GM12873 (cell line): ENCODE results near the gene ADCY5.

Experiments
- TF ChIP-seq, protein P1 (sequence below): IDR thresholded peaks from 2 replicates; pipeline ENCODE4 v1.5.1; 2012; ENCODE audit warnings: low read depth, mild to moderate bottlenecking, moderate library complexity, low read length, control low read depth; ENCODE audit not compliant: insufficient read depth; ENCODE audit errors: missing control alignments

Gene ADCY5

DNA sequence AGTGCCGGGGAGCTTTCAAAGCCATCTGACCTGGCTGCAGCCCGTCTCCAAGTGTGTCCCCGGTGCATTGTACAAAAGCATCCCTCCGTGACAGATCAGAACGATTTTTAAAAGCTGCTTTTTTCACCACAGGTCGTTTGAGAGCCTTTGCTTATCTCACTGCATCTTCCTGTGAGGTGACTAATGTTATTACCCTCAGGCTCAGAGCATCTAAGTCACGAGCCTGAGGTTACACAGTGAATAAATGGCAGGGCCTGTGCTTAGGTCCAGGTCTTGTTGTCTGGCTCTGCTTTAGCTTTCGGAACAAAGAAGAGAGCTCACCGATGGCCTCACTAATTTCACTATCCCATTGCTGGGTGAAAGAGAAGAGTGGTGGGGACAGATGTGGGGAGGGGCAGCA is 163.8 kb downstream of the ADCY5 start:
- TF ChIP-seq, protein P1, sequence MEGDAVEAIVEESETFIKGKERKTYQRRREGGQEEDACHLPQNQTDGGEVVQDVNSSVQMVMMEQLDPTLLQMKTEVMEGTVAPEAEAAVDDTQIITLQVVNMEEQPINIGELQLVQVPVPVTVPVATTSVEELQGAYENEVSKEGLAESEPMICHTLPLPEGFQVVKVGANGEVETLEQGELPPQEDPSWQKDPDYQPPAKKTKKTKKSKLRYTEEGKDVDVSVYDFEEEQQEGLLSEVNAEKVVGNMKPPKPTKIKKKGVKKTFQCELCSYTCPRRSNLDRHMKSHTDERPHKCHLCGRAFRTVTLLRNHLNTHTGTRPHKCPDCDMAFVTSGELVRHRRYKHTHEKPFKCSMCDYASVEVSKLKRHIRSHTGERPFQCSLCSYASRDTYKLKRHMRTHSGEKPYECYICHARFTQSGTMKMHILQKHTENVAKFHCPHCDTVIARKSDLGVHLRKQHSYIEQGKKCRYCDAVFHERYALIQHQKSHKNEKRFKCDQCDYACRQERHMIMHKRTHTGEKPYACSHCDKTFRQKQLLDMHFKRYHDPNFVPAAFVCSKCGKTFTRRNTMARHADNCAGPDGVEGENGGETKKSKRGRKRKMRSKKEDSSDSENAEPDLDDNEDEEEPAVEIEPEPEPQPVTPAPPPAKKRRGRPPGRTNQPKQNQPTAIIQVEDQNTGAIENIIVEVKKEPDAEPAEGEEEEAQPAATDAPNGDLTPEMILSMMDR: no peak

GRCh38 chr3:123284399-123285010 is 164.4 kb downstream of the ADCY5 start:
- TF ChIP-seq, protein P1: no peak

- TF ChIP-seq, protein P1: no peak
These were observed 165.1 kb downstream of the ADCY5 start for GRCh38 chr3:123283657-123284398.

GRCh38 chr3:123283074-123283473 is 165.8 kb downstream of the ADCY5 start:
- TF ChIP-seq, protein P1: no peak

DNA sequence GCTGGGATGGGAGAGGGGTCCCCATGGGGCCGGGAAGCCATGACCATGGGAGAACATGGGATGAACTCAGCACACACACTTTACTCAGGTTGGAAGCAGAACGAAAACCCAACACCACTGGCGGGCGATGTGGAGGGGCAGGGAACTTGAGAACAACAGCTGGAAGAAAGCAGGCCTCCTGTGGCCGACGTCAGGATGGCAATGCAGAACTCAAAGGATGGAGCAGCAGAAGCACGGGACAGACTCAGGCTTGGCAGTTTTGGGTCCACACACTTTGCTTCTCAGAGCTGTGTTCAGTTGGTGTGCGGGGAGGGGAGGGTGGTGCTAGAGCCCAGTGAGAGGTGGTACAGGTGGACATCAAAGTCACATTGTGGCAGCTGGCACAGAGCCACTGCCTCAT is 166.4 kb downstream of the ADCY5 start:
- TF ChIP-seq, protein P1: no peak

DNA sequence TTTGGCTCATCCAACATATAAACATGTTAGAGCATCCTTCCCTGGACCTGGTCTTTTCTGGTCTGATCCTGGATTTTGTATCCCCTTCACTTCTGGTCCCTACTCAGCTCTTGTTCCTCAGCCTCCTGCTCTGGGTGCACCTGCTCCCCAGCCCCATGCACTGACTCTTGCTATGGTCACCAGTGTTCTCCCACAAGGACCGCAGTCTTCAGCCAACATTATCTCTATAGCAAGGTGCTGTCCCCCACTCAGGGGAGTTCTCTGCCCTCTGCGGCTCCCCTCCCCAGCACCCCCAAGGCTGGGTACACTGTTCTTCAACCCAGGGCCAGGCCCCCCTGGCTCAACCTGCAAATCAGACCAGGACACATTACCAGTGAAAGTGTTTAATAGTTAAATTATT is 167.0 kb downstream of the ADCY5 start:
- TF ChIP-seq, protein P1: no peak

- TF ChIP-seq, protein P1: no peak
These were observed 167.5 kb downstream of the ADCY5 start for GRCh38 chr3:123281406-123281805.
